ENCODE data around the gene PPM1E.
"Not testable (repeated sequence)": the region's sequence is repeated elsewhere in the genome, so short reads cannot be mapped to it uniquely, and the experiment has no call there.

The PPM1E gene

GRCh38 chr17:58956997-58957724 is 201.5 kb downstream of the PPM1E start:
- no peak overlapping the region for H3K4me3 ChIP-seq (ENCODE audit: control insufficient read depth, low read depth, low read length)
- TF ChIP-seq CTCF (conservative IDR thresholded peaks at IDR 0.05; ENCODE audit: control insufficient read depth, insufficient read depth, low read depth, low read length), result no peak
- peak; percentile 81 for DNase-seq (ENCODE audit: low read depth)

GRCh38 chr17:58957725-58958073 is 202.0 kb downstream of the PPM1E start:
- H3K4me3 ChIP-seq (ENCODE audit: control insufficient read depth, low read depth, low read length); DNase-seq (ENCODE audit: low read depth): not testable (repeated sequence)

GRCh38 chr17:58960068-58960467 is 204.4 kb downstream of the PPM1E start:
- H3K4me3 ChIP-seq (ENCODE audit: control insufficient read depth, low read depth, low read length), result no peak overlapping the region
- TF ChIP-seq CTCF (conservative IDR thresholded peaks at IDR 0.05; ENCODE audit: control insufficient read depth, insufficient read depth, low read depth, low read length), result peak; percentile 23
- DNase-seq (ENCODE audit: low read depth), result peak; percentile 68

- peak; percentile 7 for DNase-seq (ENCODE audit: low read depth)
- H3K4me3 ChIP-seq (ENCODE audit: control insufficient read depth, low read depth, low read length), result no peak overlapping the region
- no peak for TF ChIP-seq CTCF (conservative IDR thresholded peaks at IDR 0.05; ENCODE audit: control insufficient read depth, insufficient read depth, low read depth, low read length)
Measured at GRCh38 chr17:58965221-58965620, 209.6 kb downstream of the PPM1E start.

GRCh38 chr17:58966208-58966607 is 210.6 kb downstream of the PPM1E start:
- TF ChIP-seq CTCF (conservative IDR thresholded peaks at IDR 0.05; ENCODE audit: control insufficient read depth, insufficient read depth, low read depth, low read length), result no peak
- DNase-seq (ENCODE audit: low read depth), result no peak
- H3K4me3 ChIP-seq (ENCODE audit: control insufficient read depth, low read depth, low read length), result no peak overlapping the region

GRCh38 chr17:58968426-58969061 is 212.9 kb downstream of the PPM1E start:
- no peak overlapping the region for H3K4me3 ChIP-seq (ENCODE audit: control insufficient read depth, low read depth, low read length)
- no peak for DNase-seq (ENCODE audit: low read depth)
- no peak for TF ChIP-seq CTCF (conservative IDR thresholded peaks at IDR 0.05; ENCODE audit: control insufficient read depth, insufficient read depth, low read depth, low read length)

- no peak for DNase-seq (ENCODE audit: low read depth)
- H3K4me3 ChIP-seq (ENCODE audit: control insufficient read depth, low read depth, low read length), result no peak overlapping the region
- TF ChIP-seq CTCF (conservative IDR thresholded peaks at IDR 0.05; ENCODE audit: control insufficient read depth, insufficient read depth, low read depth, low read length), result no peak
Measured at GRCh38 chr17:58969156-58969555, 213.5 kb downstream of the PPM1E start.

All from fibroblast of mammary gland (primary cell).